GM12872 (cell line): ENCODE data around the gene SLC4A1AP.

Experiments
- TF ChIP-seq, protein P1 (sequence below): IDR thresholded peaks from 3 replicates; pipeline ENCODE4 v1.5.1; 2011; ENCODE audit warnings: low read depth, mild to moderate bottlenecking, low read length, moderate library complexity; ENCODE audit not compliant: insufficient read depth

SLC4A1AP gene

GRCh38 chr2:27709326-27709725 lies 45.6 kb downstream of the SLC4A1AP start:
- TF ChIP-seq, protein P1, sequence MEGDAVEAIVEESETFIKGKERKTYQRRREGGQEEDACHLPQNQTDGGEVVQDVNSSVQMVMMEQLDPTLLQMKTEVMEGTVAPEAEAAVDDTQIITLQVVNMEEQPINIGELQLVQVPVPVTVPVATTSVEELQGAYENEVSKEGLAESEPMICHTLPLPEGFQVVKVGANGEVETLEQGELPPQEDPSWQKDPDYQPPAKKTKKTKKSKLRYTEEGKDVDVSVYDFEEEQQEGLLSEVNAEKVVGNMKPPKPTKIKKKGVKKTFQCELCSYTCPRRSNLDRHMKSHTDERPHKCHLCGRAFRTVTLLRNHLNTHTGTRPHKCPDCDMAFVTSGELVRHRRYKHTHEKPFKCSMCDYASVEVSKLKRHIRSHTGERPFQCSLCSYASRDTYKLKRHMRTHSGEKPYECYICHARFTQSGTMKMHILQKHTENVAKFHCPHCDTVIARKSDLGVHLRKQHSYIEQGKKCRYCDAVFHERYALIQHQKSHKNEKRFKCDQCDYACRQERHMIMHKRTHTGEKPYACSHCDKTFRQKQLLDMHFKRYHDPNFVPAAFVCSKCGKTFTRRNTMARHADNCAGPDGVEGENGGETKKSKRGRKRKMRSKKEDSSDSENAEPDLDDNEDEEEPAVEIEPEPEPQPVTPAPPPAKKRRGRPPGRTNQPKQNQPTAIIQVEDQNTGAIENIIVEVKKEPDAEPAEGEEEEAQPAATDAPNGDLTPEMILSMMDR = no peak

GRCh38 chr2:27709960-27710575 lies 46.4 kb downstream of the SLC4A1AP start:
- TF ChIP-seq, protein P1 = no peak

GRCh38 chr2:27710640-27711430 lies 47.1 kb downstream of the SLC4A1AP start:
- TF ChIP-seq, protein P1 = no peak

GRCh38 chr2:27711804-27712203 lies 48.1 kb downstream of the SLC4A1AP start:
- TF ChIP-seq, protein P1 = no peak

DNA sequence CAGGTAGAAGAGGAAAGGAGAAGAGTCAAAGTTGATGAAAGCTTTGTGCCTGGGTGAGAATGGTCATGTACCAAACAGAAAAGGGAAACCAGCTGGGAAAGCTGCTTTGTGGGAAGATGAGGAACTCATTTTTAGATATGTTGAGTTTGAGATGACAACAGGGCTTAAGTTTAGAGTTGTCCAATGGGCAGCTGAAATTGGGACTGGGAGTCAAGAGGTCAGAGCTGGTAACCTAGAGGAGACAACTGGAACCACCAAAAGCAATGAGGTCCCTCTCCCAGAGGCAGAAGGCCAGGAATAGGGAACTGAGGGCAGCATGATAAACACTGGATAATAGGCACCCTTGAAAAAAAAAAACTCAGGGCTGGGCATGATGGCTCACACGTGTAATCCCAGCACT lies 48.8 kb downstream of the SLC4A1AP start:
- TF ChIP-seq, protein P1 = no peak

- TF ChIP-seq, protein P1 = no peak
These were observed 49.5 kb downstream of the SLC4A1AP start for GRCh38 chr2:27713201-27713600.

DNA sequence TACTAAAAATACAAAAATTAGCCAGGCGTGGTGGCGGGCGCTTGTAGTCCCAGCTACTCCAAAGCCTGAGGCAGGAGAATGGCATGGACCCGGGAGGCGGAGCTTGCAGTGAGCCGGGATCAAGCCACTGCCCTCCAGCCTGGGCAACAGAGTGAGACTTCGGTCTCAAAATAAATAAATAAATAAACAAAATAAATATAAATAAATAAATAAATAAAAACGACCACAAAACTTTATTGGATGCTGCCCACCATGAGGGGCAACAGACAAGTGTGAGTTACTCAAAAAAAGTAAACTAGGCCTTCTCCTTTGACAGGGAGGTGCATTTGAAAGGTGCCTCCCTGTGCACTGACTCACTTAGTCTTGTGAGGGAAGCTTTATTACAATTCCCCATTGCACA lies 50.4 kb downstream of the SLC4A1AP start:
- TF ChIP-seq, protein P1 = no peak
